AG04450 (cell line): ENCODE measurements around the gene ZSCAN30. TPM values are rescaled to one million over a fixed set of nuclear protein-coding genes. Genes with fewer than 3 reads are reported as not detected.
A peak's percentile ranks its signal among the peaks of the same experiment; 100 is the strongest.

Experiments
- CTCF ChIA-PET: fragments of 300-600, 350-600 bp; formaldehyde crosslinking; extraction: SDS; loops from one replicate; lab custom pipeline; 2022; ENCODE audit warnings: antibody characterized with exemption, inconsistent platforms; lab: Charles Lee
- POLR2A ChIA-PET: fragments of 350-600 bp; formaldehyde crosslinking; extraction: SDS; loops from one replicate; lab custom pipeline; 2021; ENCODE audit warnings: antibody characterized with exemption, inconsistent platforms; lab: Yijun Ruan, JAX
- DNase-seq: peaks from one replicate; pipeline ENCODE4 v3.0.0-alpha.2; 2011; ENCODE audit warnings: low read depth, low spot score
- H3K27ac ChIP-seq: one replicate; pipeline ENCODE4 v1.5.1; 2012; ENCODE audit warnings: low read depth, low read length, control low read depth
- H3K27me3 ChIP-seq: one replicate; pipeline ENCODE4 v1.6.0; 2012; ENCODE audit warnings: low read length; ENCODE audit not compliant: control insufficient read depth, insufficient read depth
- H3K4me3 ChIP-seq: 2 replicates; pipeline ENCODE4 v1.5.1; 2011; ENCODE audit warnings: mild to moderate bottlenecking, low read depth, low read length, control low read depth
- H3K9me3 ChIP-seq: 2 replicates; pipeline ENCODE4 v1.5.1; 2012; ENCODE audit warnings: low read length; ENCODE audit not compliant: control insufficient read depth, insufficient read depth
- CTCF ChIP-seq: IDR thresholded peaks from 2 replicates; pipeline ENCODE4 v1.5.1; 2011; ENCODE audit warnings: low read depth, low read length, control low read depth, inconsistent platforms
- polyA plus RNA-seq: library from polyadenylated mRNA; depleted of rRNA; stranded (reverse); fragments of >200 nt; gene quantifications from 2 replicates; pipeline ENCODE4 v1.2.3, GENCODE V29; 2011

Gene ZSCAN30
- polyA plus RNA-seq, 1 experiment: 14.4 TPM

- DNase-seq: no peak
- CTCF ChIA-PET: no interaction called here
Observed at GRCh38 chr18:35246831-35247230, 43.2 kb downstream of the ZSCAN30 start.

GRCh38 chr18:35245719-35246317 is 44.2 kb downstream of the ZSCAN30 start:
- H3K9me3 ChIP-seq: peaks cover 37% of the 10 kb centered on the region
- no peak for DNase-seq
- ChIA-PET CTCF (interaction anchor here (0.7 to 0.8 kb wide), 2 partner anchors 14 to 233 kb away, joined by 3 to 4 read pairs; no protein-coding TSS in a partner anchor), POLR2A (interaction anchor here (0.7 kb wide), 1 partner anchor 280 kb away, joined by 7 read pairs; no protein-coding TSS in a partner anchor)
- H3K4me3 ChIP-seq: no peak overlapping the region
- no peak overlapping the region for H3K27ac ChIP-seq
- H3K27me3 ChIP-seq: no peaks in the 10 kb centered on the region
- no peak for TF ChIP-seq CTCF

More at GRCh38 chr18:35246831-35247230, 43.2 kb downstream of the ZSCAN30 start:
- Histone ChIP-seq H3K9me3 (peaks cover 42% of the 10 kb centered on the region), H3K27ac (no peak overlapping the region), H3K4me3 (no peak overlapping the region), H3K27me3 (no peaks in the 10 kb centered on the region)
- TF ChIP-seq CTCF: no peak
- POLR2A ChIA-PET: no interaction called here

- CTCF ChIA-PET: interaction anchor here (0.6 to 1.7 kb wide), 3 partner anchors 13 to 1619 kb away, joined by 3 to 5 read pairs (median 4); no protein-coding TSS in a partner anchor
- POLR2A ChIA-PET: no interaction called here
- peaks cover 33% of the 10 kb centered on the region for H3K9me3 ChIP-seq
- no peak for TF ChIP-seq CTCF
- H3K4me3 ChIP-seq: no peak overlapping the region
- DNase-seq: no peak
- H3K27me3 ChIP-seq: no peaks in the 10 kb centered on the region
- no peak overlapping the region for H3K27ac ChIP-seq
Observed at GRCh38 chr18:35244671-35245070, 45.4 kb downstream of the ZSCAN30 start.

- POLR2A ChIA-PET: no interaction called here
- Histone ChIP-seq H3K9me3 (peaks cover 23% of the 10 kb centered on the region; the same call in 1 of the 2 replicates), H3K27ac (no peak overlapping the region), H3K4me3 (no peak overlapping the region), H3K27me3 (no peaks in the 10 kb centered on the region)
- no peak for TF ChIP-seq CTCF
- CTCF ChIA-PET: interaction anchor here (0.9 to 1.2 kb wide), 2 partner anchors 11 to 144 kb away, joined by 3 to 4 read pairs; no protein-coding TSS in a partner anchor
- no peak for DNase-seq
Observed at GRCh38 chr18:35242426-35242825, 47.6 kb downstream of the ZSCAN30 start.

- POLR2A ChIA-PET: interaction anchor here (1.0 to 1.5 kb wide), 4 partner anchors 26 to 103 kb away, joined by 3 to 12 read pairs (median 4); partner anchors contain the start of genes ZNF24 and ZSCAN30
- Histone ChIP-seq H3K4me3 (peak overlapping the region; percentile 69), H3K27ac (peak overlapping the region; percentile 96), H3K9me3 (peaks cover 13% of the 10 kb centered on the region; the same call in 1 of the 2 replicates), H3K27me3 (no peaks in the 10 kb centered on the region)
- DNase-seq: no peak
- no peak for TF ChIP-seq CTCF
- CTCF ChIA-PET: interaction anchor here (1.2 to 2.7 kb wide), 3 partner anchors 11 to 145 kb away, joined by 4 to 26 read pairs (median 15); no protein-coding TSS in a partner anchor
Observed at GRCh38 chr18:35241448-35241804, 48.6 kb downstream of the ZSCAN30 start.
